ENCODE results near the gene MINDY1. TPM values are rescaled to one million over a fixed set of nuclear protein-coding genes. Genes with fewer than 3 reads are reported as not detected.

The MINDY1 gene
- total and polyA plus RNA-seq, 2 donors (not counting 3 experiments of a cell fraction or from before 2014, with no cell fraction given): 12.0 to 15.4 TPM

- H3K36me3 ChIP-seq (ENCODE audit: control insufficient read depth in 2 of 2, extremely low read depth in 1 of 2, insufficient read depth in 2 of 2, low read length in 2 of 2): peaks cover 7% of the 10 kb centered on the region in 2 experiments
- no peaks in the 10 kb centered on the region for H3K9me1 ChIP-seq (replicated peaks; ENCODE audit: control insufficient read depth, extremely low read depth, insufficient read depth, low read length)
- peak; percentile 72 for DNase-seq (ENCODE audit: low read depth, low spot score)
- H3K27ac ChIP-seq (ENCODE audit: insufficient read depth, low read depth, low read length): peak within 1 kb of the TSS; percentile 26
- ChIA-PET CTCF (interaction anchor here (0.5 to 3.0 kb wide), 16 partner anchors 9 to 109 kb away, joined by 3 to 29 read pairs (median 5); partner anchors contain the start of genes CDC42SE1, CERS2, GABPB2 and MINDY1), POLR2A (interaction anchor here (1.3 kb wide), 1 partner anchor 10 kb away, joined by 3 read pairs; no protein-coding TSS in a partner anchor)
- no TSS peak for BruUV-seq (replicated peaks)
- peaks cover 8% of the 10 kb centered on the region for H3K4me1 ChIP-seq (ENCODE audit: control insufficient read depth, extremely low read depth, insufficient read depth, low read length)
- peak within 1 kb of the TSS; percentile 59 for H3K9ac ChIP-seq (replicated peaks; ENCODE audit: extremely low read depth, insufficient read depth, low read length)
- peak within 1 kb of the TSS; percentile 74 for H3K4me2 ChIP-seq (ENCODE audit: insufficient read depth, low read length)
- TF ChIP-seq POLR2A (IDR thresholded peaks at IDR 0.05; ENCODE audit: low read depth, low read length) (peak; percentile 43), EZH2 (IDR thresholded peaks at IDR 0.05; ENCODE audit: borderline replicate concordance, low read depth, low read length, severe bottlenecking) (no peak), POLR2AphosphoS5 (IDR thresholded peaks at IDR 0.05; ENCODE audit: insufficient read depth, low read depth, low read length) (peak; percentile 60)
- H3K9me3 ChIP-seq (replicated peaks; ENCODE audit: control insufficient read depth, insufficient read depth, low read length): no peaks in the 10 kb centered on the region
- no peaks in the 10 kb centered on the region for H3K79me2 ChIP-seq (ENCODE audit: control insufficient read depth, insufficient read depth, low read length)
- intact Hi-C loops (cut with micrococcal nuclease): no loop called here
- dilution Hi-C loops (cut with MboI; ENCODE audit: extremely low pct_ligation_motif_present, low sequenced_read_pairs): no loop called here
- peak within 1 kb of the TSS; percentile 66 to 76 (median 73) for H3K4me3 ChIP-seq (replicated peaks in 1 of 3; ENCODE audit: insufficient read depth in 1 of 3, low read depth in 1 of 3, low read length in 3 of 3)
- H4K20me1 ChIP-seq (replicated peaks; ENCODE audit: control insufficient read depth, extremely low read depth, insufficient read depth, low read length): no peaks in the 10 kb centered on the region
- no peaks in the 10 kb centered on the region for H3K27me3 ChIP-seq (ENCODE audit: control insufficient read depth in 2 of 2, insufficient read depth in 2 of 2, low read length in 2 of 2)
- H2AFZ ChIP-seq (ENCODE audit: low read depth, low read length): peak within 1 kb of the TSS; percentile 90
- peak; percentile 85 for FAIRE-seq
Measured at GRCh38 chr1:151047591-151047924, 40.9 kb upstream of the MINDY1 start, which contains the start of gene C1orf56. TSS of gene C1orf56 (plus strand) at chr1:151047751. CDS start at chr1:151047848, 97 bp downstream.

GRCh38 chr1:151043163-151043562 lies 36.5 kb upstream of the MINDY1 start:
- FAIRE-seq: no peak
- dilution Hi-C loops (cut with MboI; ENCODE audit: extremely low pct_ligation_motif_present, low sequenced_read_pairs): no loop called here
- POLR2A ChIA-PET: no interaction called here

More at GRCh38 chr1:151043163-151043562, 36.5 kb upstream of the MINDY1 start:
- peaks cover 2% of the 10 kb centered on the region for H3K4me1 ChIP-seq (ENCODE audit: control insufficient read depth, extremely low read depth, insufficient read depth, low read length)
- no peak overlapping the region for H2AFZ ChIP-seq (ENCODE audit: low read depth, low read length)
- H3K9me3 ChIP-seq (replicated peaks; ENCODE audit: control insufficient read depth, insufficient read depth, low read length): no peaks in the 10 kb centered on the region
- no peak overlapping the region for H3K9ac ChIP-seq (replicated peaks; ENCODE audit: extremely low read depth, insufficient read depth, low read length)
- H3K4me3 ChIP-seq (replicated peaks in 1 of 3; ENCODE audit: insufficient read depth in 1 of 3, low read depth in 1 of 3, low read length in 3 of 3): no peak overlapping the region
- intact Hi-C loops (cut with micrococcal nuclease): no loop called here
- no peak overlapping the region for H3K4me2 ChIP-seq (ENCODE audit: insufficient read depth, low read length)
- H3K9me1 ChIP-seq (replicated peaks; ENCODE audit: control insufficient read depth, extremely low read depth, insufficient read depth, low read length): no peaks in the 10 kb centered on the region
- H4K20me1 ChIP-seq (replicated peaks; ENCODE audit: control insufficient read depth, extremely low read depth, insufficient read depth, low read length): no peaks in the 10 kb centered on the region
- CTCF ChIA-PET: interaction anchor here (1.1 to 2.6 kb wide), 6 partner anchors 11 to 57 kb away, joined by 3 to 9 read pairs (median 4); partner anchors contain the start of gene GABPB2
- no peaks in the 10 kb centered on the region for H3K27me3 ChIP-seq (ENCODE audit: control insufficient read depth in 2 of 2, insufficient read depth in 2 of 2, low read length in 2 of 2)
- no peak overlapping the region for H3K27ac ChIP-seq (ENCODE audit: insufficient read depth, low read depth, low read length)
- no peak for TF ChIP-seq GATA2 (IDR thresholded peaks at IDR 0.05; ENCODE audit: insufficient read depth, insufficient read length, low read depth, low read length)
- no peak for TF ChIP-seq MYC (IDR thresholded peaks at IDR 0.05; ENCODE audit: low read depth, low read length)
- no peak for TF ChIP-seq MAX (IDR thresholded peaks at IDR 0.05; ENCODE audit: insufficient read depth, insufficient read length)
- TF ChIP-seq POLR2AphosphoS5 (IDR thresholded peaks at IDR 0.05; ENCODE audit: insufficient read depth, low read depth, low read length): no peak
- no peak for TF ChIP-seq FOS (IDR thresholded peaks at IDR 0.05; ENCODE audit: borderline replicate concordance, insufficient read depth, low read length)
- TF ChIP-seq, protein P1, sequence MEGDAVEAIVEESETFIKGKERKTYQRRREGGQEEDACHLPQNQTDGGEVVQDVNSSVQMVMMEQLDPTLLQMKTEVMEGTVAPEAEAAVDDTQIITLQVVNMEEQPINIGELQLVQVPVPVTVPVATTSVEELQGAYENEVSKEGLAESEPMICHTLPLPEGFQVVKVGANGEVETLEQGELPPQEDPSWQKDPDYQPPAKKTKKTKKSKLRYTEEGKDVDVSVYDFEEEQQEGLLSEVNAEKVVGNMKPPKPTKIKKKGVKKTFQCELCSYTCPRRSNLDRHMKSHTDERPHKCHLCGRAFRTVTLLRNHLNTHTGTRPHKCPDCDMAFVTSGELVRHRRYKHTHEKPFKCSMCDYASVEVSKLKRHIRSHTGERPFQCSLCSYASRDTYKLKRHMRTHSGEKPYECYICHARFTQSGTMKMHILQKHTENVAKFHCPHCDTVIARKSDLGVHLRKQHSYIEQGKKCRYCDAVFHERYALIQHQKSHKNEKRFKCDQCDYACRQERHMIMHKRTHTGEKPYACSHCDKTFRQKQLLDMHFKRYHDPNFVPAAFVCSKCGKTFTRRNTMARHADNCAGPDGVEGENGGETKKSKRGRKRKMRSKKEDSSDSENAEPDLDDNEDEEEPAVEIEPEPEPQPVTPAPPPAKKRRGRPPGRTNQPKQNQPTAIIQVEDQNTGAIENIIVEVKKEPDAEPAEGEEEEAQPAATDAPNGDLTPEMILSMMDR (IDR thresholded peaks at IDR 0.05; ENCODE audit: extremely low read depth in 1 of 2, insufficient read depth in 1 of 2, low read depth in 1 of 2, low read length in 2 of 2): no peak
- no peak for TF ChIP-seq POLR2A (IDR thresholded peaks at IDR 0.05; ENCODE audit: low read depth, low read length)
- TF ChIP-seq JUN (IDR thresholded peaks at IDR 0.05; ENCODE audit: borderline replicate concordance, insufficient read depth, insufficient read length, low read depth): no peak
- TF ChIP-seq EZH2 (IDR thresholded peaks at IDR 0.05; ENCODE audit: borderline replicate concordance, low read depth, low read length, severe bottlenecking): no peak
- DNase-seq (ENCODE audit: low read depth, low spot score): no peak
- no peaks in the 10 kb centered on the region for H3K36me3 ChIP-seq (ENCODE audit: control insufficient read depth in 2 of 2, extremely low read depth in 1 of 2, insufficient read depth in 2 of 2, low read length in 2 of 2)
- no peaks in the 10 kb centered on the region for H3K79me2 ChIP-seq (ENCODE audit: control insufficient read depth, insufficient read depth, low read length)
- BruUV-seq (replicated peaks): no TSS peak

Data from endothelial cell of umbilical vein (primary cell).